IMR-90 (cell line): ENCODE results near the gene MSI2. TPM values are rescaled to one million over a fixed set of nuclear protein-coding genes. Genes with fewer than 3 reads are reported as not detected.
A peak's percentile ranks its signal among the peaks of the same experiment; 100 is the strongest.

Source experiments
- ATAC-seq: fragments of 200-7000 bp; cut with Tn5 transposase; 2 replicates; pipeline ENCODE4 v1.9.1; 2020; ENCODE audit warnings: low read depth, mild to moderate bottlenecking, moderate library complexity
- BruUV-seq: library from RNA; stranded (reverse); fragments of 400-500 nt; replicated peaks from 2 replicates; lab custom pipeline; 2021; lab: Mats Ljungman, UMichigan
- CTCF ChIA-PET: fragments of 300-600 bp; formaldehyde crosslinking; extraction: SDS; loops from one replicate; lab custom pipeline; 2021; ENCODE audit warnings: antibody characterized with exemption; lab: Yijun Ruan, JAX
- POLR2A ChIA-PET: fragments of 300-600 bp; sonication (Branson Sonifier 250); formaldehyde crosslinking; loops from one replicate; lab custom pipeline; 2022; ENCODE audit warnings: antibody characterized with exemption; ENCODE audit not compliant: unreplicated experiment; lab: Charles Lee
- DNase-seq: peaks from one replicate; pipeline ENCODE4 v3.0.0; 2013
- H2AFZ ChIP-seq: replicated peaks from 2 replicates; pipeline ENCODE3; 2013; ENCODE audit warnings: low read length, mild to moderate bottlenecking; ENCODE audit not compliant: poor library complexity
- H2AK5ac ChIP-seq: 2 replicates; pipeline ENCODE4 v1.6.1; 2013; ENCODE audit warnings: low read depth, low read length, inconsistent platforms
- H2AK9ac ChIP-seq: replicated peaks from 2 replicates; pipeline ENCODE3; 2013; ENCODE audit warnings: mild to moderate bottlenecking, low read depth, low read length, moderate library complexity; ENCODE audit not compliant: poor library complexity
- H2BK120ac ChIP-seq: 2 replicates; pipeline ENCODE4 v1.6.1; 2013; ENCODE audit warnings: low read depth, low read length, inconsistent platforms
- H2BK15ac ChIP-seq: 3 replicates; pipeline ENCODE4 v1.6.1; 2013; ENCODE audit warnings: low read depth, low read length, inconsistent platforms
- H2BK20ac ChIP-seq: 2 replicates; pipeline ENCODE4 v1.6.1; 2013; ENCODE audit warnings: low read depth, mild to moderate bottlenecking, inconsistent platforms, low read length, moderate library complexity
- H2BK5ac ChIP-seq: 2 replicates; pipeline ENCODE4 v1.6.1; 2013; ENCODE audit warnings: mild to moderate bottlenecking, low read depth, low read length, inconsistent platforms; ENCODE audit not compliant: poor library complexity, severe bottlenecking
- H3K14ac ChIP-seq: replicated peaks from 2 replicates; pipeline ENCODE4 v1.6.1; 2013; ENCODE audit warnings: low read depth, low read length, inconsistent platforms
- H3K18ac ChIP-seq: 2 replicates; pipeline ENCODE4 v1.6.1; 2013; ENCODE audit warnings: low read depth, low read length, control low read depth
- H3K23ac ChIP-seq: 2 replicates; pipeline ENCODE4 v1.6.1; 2013; ENCODE audit warnings: low read depth, low read length, inconsistent platforms
- H3K27ac ChIP-seq: 2 replicates; pipeline ENCODE4 v1.5.1; 2013; ENCODE audit warnings: mild to moderate bottlenecking, control low read depth, low read length; ENCODE audit not compliant: insufficient read depth
- H3K27me3 ChIP-seq: 2 replicates; pipeline ENCODE4 v1.6.1; 2013; ENCODE audit warnings: low read length; ENCODE audit not compliant: control insufficient read depth, insufficient read depth
- H3K36me3 ChIP-seq: 2 replicates; pipeline ENCODE4 v1.6.1; 2013; ENCODE audit warnings: low read length, mixed read lengths; ENCODE audit not compliant: control insufficient read depth, insufficient read depth
- H3K4ac ChIP-seq: 2 replicates; pipeline ENCODE4 v1.6.1; 2013; ENCODE audit warnings: low read depth, low read length, inconsistent platforms
- H3K4me1 ChIP-seq: 2 replicates; pipeline ENCODE4 v1.6.1; 2013; ENCODE audit warnings: low read length, mixed read lengths; ENCODE audit not compliant: control insufficient read depth, insufficient read depth
- H3K4me2 ChIP-seq: 2 replicates; pipeline ENCODE4 v1.6.1; 2013; ENCODE audit warnings: low read depth, mild to moderate bottlenecking, control low read depth, low read length, moderate library complexity
- H3K4me3 ChIP-seq: 2 replicates; pipeline ENCODE4 v1.5.1; 2013; ENCODE audit warnings: low read depth, mild to moderate bottlenecking, control low read depth, low read length, moderate library complexity; ENCODE audit not compliant: insufficient read depth
- H3K56ac ChIP-seq: 2 replicates; pipeline ENCODE4 v1.6.1; 2013; ENCODE audit warnings: low read length, inconsistent platforms; ENCODE audit not compliant: insufficient read depth; ENCODE audit errors: extremely low read depth
- H3K79me1 ChIP-seq, 2 experiments: 2 replicates each; pipeline ENCODE4 v1.6.1; 2013; ENCODE audit warnings: low read length in 2 of 2, inconsistent platforms in 1 of 2, low read depth in 1 of 2
- H3K9ac ChIP-seq: 2 replicates; pipeline ENCODE4 v1.6.1; 2013; ENCODE audit warnings: low read depth, low read length, control low read depth
- H3K9me1 ChIP-seq: 2 replicates; pipeline ENCODE4 v1.6.1; 2013; ENCODE audit warnings: low read length, inconsistent platforms; ENCODE audit not compliant: insufficient read depth
- H3K9me3 ChIP-seq: 2 replicates; pipeline ENCODE4 v1.6.1; 2013; ENCODE audit warnings: low read length; ENCODE audit not compliant: control insufficient read depth, insufficient read depth
- H4K20me1 ChIP-seq: 2 replicates; pipeline ENCODE4 v1.6.1; 2013; ENCODE audit warnings: low read length, inconsistent platforms; ENCODE audit not compliant: insufficient read depth
- H4K5ac ChIP-seq: 2 replicates; pipeline ENCODE4 v1.6.1; 2013; ENCODE audit warnings: mild to moderate bottlenecking, low read depth, low read length, control low read depth
- H4K8ac ChIP-seq, 2 experiments: 2 replicates each; pipeline ENCODE4 v1.6.1; 2013; ENCODE audit warnings: low read depth in 2 of 2, low read length in 2 of 2, control low read depth in 1 of 2, inconsistent platforms in 1 of 2
- H4K91ac ChIP-seq: 2 replicates; pipeline ENCODE4 v1.6.1; 2013; ENCODE audit warnings: low read depth, low read length, inconsistent platforms; ENCODE audit not compliant: insufficient read depth
- BHLHE40 ChIP-seq: fragments of 150-350 bp; IDR thresholded peaks from 2 replicates; pipeline ENCODE4 v1.6.1; 2016; ENCODE audit warnings: mild to moderate bottlenecking, low read depth, low read length
- CEBPB ChIP-seq: IDR thresholded peaks from 2 replicates; pipeline ENCODE4 v1.6.1; 2012; ENCODE audit warnings: low read depth, low read length, improper control_type of control experiment
- CHD1 ChIP-seq: IDR thresholded peaks from 2 replicates; pipeline ENCODE4 v1.6.1; 2012; ENCODE audit warnings: low read depth, low read length, improper control_type of control experiment
- CTCF ChIP-seq: conservative IDR thresholded peaks from 2 replicates; pipeline ENCODE4 v1.5.1; 2012; ENCODE audit warnings: mild to moderate bottlenecking, low read depth, low read length, improper control_type of control experiment
- ELK1 ChIP-seq: fragments of 150-350 bp; IDR thresholded peaks from 2 replicates; pipeline ENCODE4 v1.6.1; 2016; ENCODE audit warnings: low read depth, mild to moderate bottlenecking, low read length, moderate library complexity, borderline replicate concordance
- FOS ChIP-seq: fragments of 150-350 bp; IDR thresholded peaks from 2 replicates; pipeline ENCODE4 v1.6.1; 2016; ENCODE audit warnings: low read depth, low read length
- MAFK ChIP-seq: IDR thresholded peaks from 2 replicates; pipeline ENCODE4 v1.6.1; 2012; ENCODE audit warnings: low read depth, low read length, improper control_type of control experiment
- MAZ ChIP-seq: IDR thresholded peaks from 2 replicates; pipeline ENCODE4 v1.6.1; 2012; ENCODE audit warnings: low read depth, mild to moderate bottlenecking, low read length, improper control_type of control experiment, moderate library complexity, borderline replicate concordance
- MXI1 ChIP-seq: IDR thresholded peaks from 2 replicates; pipeline ENCODE4 v1.6.1; 2012; ENCODE audit warnings: low read depth, mild to moderate bottlenecking, low read length, moderate library complexity, borderline replicate concordance
- NFE2L2 ChIP-seq: fragments of 150-350 bp; IDR thresholded peaks from 2 replicates; pipeline ENCODE4 v1.6.1; 2016; ENCODE audit warnings: low read depth, mild to moderate bottlenecking, low read length
- POLR2A ChIP-seq: IDR thresholded peaks from 2 replicates; pipeline ENCODE4 v1.6.1; 2012; ENCODE audit warnings: mild to moderate bottlenecking, low read depth, low read length
- RAD21 ChIP-seq: IDR thresholded peaks from 2 replicates; pipeline ENCODE4 v1.6.1; 2012; ENCODE audit warnings: low read length, improper control_type of control experiment
- RFX5 ChIP-seq: IDR thresholded peaks from 2 replicates; pipeline ENCODE4 v1.8.0; 2012; ENCODE audit warnings: low read depth, mild to moderate bottlenecking, low read length, moderate library complexity
- SMC3 ChIP-seq: fragments of 150-350 bp; IDR thresholded peaks from 2 replicates; pipeline ENCODE4 v1.6.1; 2016; ENCODE audit warnings: low read depth, mild to moderate bottlenecking, antibody characterized with exemption, low read length, moderate library complexity
- WGBS, 2 experiments: methylation state at CpG; one replicate each; pipeline versions ENCODE4 v1.1.5 to v1.1.7; 2013; ENCODE audit warnings: missing lambda C conversion rate in 2 of 2; ENCODE audit not compliant: insufficient read length in 1 of 2; ENCODE audit errors: extremely low coverage in 2 of 2; 5-methylcytosine and 5-hydroxymethylcytosine counted together
- dilution Hi-C: fragments of 300-500 bp; cut with HindIII; formaldehyde crosslinking; loops from one replicate; pipeline ENCODE4 v1.14.3; 2018; ENCODE audit warnings: low sequenced_read_pairs; ENCODE audit not compliant: unreplicated experiment
- in situ Hi-C: fragments of 300-500 bp; cut with MboI; formaldehyde crosslinking; loops from 3 replicates; pipeline ENCODE4 v1.14.3; 2019; ENCODE audit warnings: low sequenced_read_pairs, inconsistent platforms, mixed read lengths
- intact Hi-C: fragments of 100-400 bp; cut with micrococcal nuclease; formaldehyde crosslinking; loops from 2 replicates; pipeline ENCODE4 v1.10.0; 2022
- polyA plus RNA-seq, 3 experiments: library from polyadenylated mRNA; depleted of rRNA; stranded (reverse); fragments of >200 nt; gene quantifications; 2 replicates each; pipeline ENCODE4 v1.2.3, GENCODE V29; 2012; ENCODE audit warnings: low replicate concordance in 1 of 3
- total RNA-seq: library from RNA; depleted of rRNA; stranded (reverse); fragments of >200 nt; gene quantifications from 2 replicates; pipeline ENCODE4 v1.2.3, GENCODE V29; 2012
- TF ChIP-seq, protein P1 (sequence below): fragments of 150-350 bp; IDR thresholded peaks from 2 replicates; pipeline ENCODE4 v1.6.1; 2017; ENCODE audit warnings: mild to moderate bottlenecking, antibody characterized with exemption, low read length, low read depth

Gene MSI2
- total and polyA plus RNA-seq, 2 of the 4 experiments (the other 2 are of a cell fraction), result 13.0 to 16.0 TPM

DNA sequence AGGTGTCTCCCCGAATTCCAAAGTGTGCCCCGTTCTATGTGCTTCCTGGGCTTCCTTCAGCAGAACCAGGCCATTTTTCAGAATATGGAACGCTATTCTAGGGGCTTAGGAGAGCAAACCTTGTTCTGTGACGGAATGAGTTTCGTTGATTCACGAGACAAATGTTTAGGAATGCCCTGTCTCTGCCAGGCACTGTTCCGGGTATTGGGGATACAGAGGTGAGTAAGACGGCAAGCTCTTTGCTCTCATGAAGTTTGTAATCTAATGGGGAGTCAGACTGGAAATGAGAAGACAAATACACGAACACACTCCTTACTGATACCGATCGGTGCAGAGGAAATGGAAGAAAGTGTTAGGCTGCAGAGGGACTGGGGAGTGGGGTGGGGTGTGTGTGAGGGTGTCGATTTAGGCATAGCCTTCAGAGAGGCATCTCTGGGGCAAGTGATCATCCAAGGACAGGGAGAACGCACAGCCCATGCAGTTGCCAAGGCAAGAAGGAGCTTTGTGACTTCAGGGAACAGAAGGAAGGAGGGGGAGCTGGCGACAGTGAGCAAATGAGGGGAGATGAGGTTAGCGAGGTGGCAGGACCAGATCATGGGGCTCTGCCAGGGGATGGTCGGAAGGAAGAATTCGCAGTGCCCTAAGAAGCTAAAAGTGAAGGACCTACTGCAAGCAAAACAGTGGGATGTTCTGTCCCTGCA lies 189.6 kb downstream of the MSI2 start:
- intact Hi-C loops (no loop called here), in situ Hi-C loops (no loop called here), dilution Hi-C loops (no loop called here)
- no peak overlapping the region for H3K9ac ChIP-seq
- POLR2A ChIA-PET, result no interaction called here
- no peak for TF ChIP-seq POLR2A
- no peak for TF ChIP-seq MXI1
- TF ChIP-seq CEBPB, result no peak
- TF ChIP-seq RAD21, result no peak
- TF ChIP-seq NFE2L2, result no peak
- no peak for TF ChIP-seq CTCF
- TF ChIP-seq, protein P1, sequence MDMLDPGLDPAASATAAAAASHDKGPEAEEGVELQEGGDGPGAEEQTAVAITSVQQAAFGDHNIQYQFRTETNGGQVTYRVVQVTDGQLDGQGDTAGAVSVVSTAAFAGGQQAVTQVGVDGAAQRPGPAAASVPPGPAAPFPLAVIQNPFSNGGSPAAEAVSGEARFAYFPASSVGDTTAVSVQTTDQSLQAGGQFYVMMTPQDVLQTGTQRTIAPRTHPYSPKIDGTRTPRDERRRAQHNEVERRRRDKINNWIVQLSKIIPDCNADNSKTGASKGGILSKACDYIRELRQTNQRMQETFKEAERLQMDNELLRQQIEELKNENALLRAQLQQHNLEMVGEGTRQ, result no peak
- TF ChIP-seq MAZ, result no peak
- TF ChIP-seq CHD1, result no peak
- TF ChIP-seq MAFK, result no peak
- no peak for TF ChIP-seq FOS
- no peak for TF ChIP-seq ELK1
- TF ChIP-seq BHLHE40, result no peak
- no peak for TF ChIP-seq SMC3
- TF ChIP-seq RFX5, result no peak
- H3K14ac ChIP-seq, result peak overlapping the region; percentile 37; the same call in 1 of the 2 replicates
- no peak overlapping the region for H2BK5ac ChIP-seq
- H2BK120ac ChIP-seq, result peak overlapping the region; percentile 45
- H2BK15ac ChIP-seq, result no peak overlapping the region
- peak overlapping the region; percentile 80; the same call in 1 of the 2 replicates for H2AK5ac ChIP-seq
- H4K20me1 ChIP-seq, result no peaks in the 10 kb centered on the region
- H3K79me1 ChIP-seq, result peaks cover 10 to 35% of the 10 kb centered on the region in 2 experiments; a peak in 3 of 4 replicates
- BruUV-seq, result no TSS peak
- ATAC-seq, result no peak
- H3K9me3 ChIP-seq, result no peaks in the 10 kb centered on the region
- H3K4ac ChIP-seq, result peak overlapping the region; percentile 25; the same call in 1 of the 2 replicates
- no peak overlapping the region for H3K4me2 ChIP-seq
- peak overlapping the region; percentile 28 for H4K91ac ChIP-seq
- H3K4me1 ChIP-seq, result peaks cover 31% of the 10 kb centered on the region
- H3K56ac ChIP-seq, result no peak overlapping the region
- H3K27ac ChIP-seq, result no peak overlapping the region
- no peak overlapping the region for H4K8ac ChIP-seq
- H3K9me1 ChIP-seq, result peaks cover 28% of the 10 kb centered on the region
- H3K23ac ChIP-seq, result no peak overlapping the region; the same call in 1 of the 2 replicates
- H2BK20ac ChIP-seq, result peak overlapping the region; percentile 54; the same call in 1 of the 2 replicates
- no peak overlapping the region for H3K4me3 ChIP-seq
- H3K18ac ChIP-seq, result no peak overlapping the region
- 79% methylated on average over 9 of the region's 17 CpGs; no CpG with 5 or more reads in 1 of the 2 experiments for WGBS, 2 experiments
- no peaks in the 10 kb centered on the region for H3K27me3 ChIP-seq
- H2AFZ ChIP-seq, result no peak overlapping the region
- CTCF ChIA-PET, result no interaction called here
- peak overlapping the region; percentile 50 for H2AK9ac ChIP-seq
- no peak overlapping the region for H4K5ac ChIP-seq
- no peaks in the 10 kb centered on the region for H3K36me3 ChIP-seq
- DNase-seq, result no peak
